ENCODE measurements around the gene CRIP1. TPM values are rescaled to one million over a fixed set of nuclear protein-coding genes. Genes with fewer than 3 reads are reported as not detected.
A peak's percentile ranks its signal among the peaks of the same experiment; 100 is the strongest.

CRIP1 gene
- polyA plus RNA-seq, 10 donors, result 27.5 to 85.2 (median 44.3) TPM

GRCh38 chr14:105468621-105469241 lies 18.0 kb upstream of the CRIP1 start:
- no peak for DNase-seq

GRCh38 chr14:105469456-105470349 lies 17.0 kb upstream of the CRIP1 start:
- DNase-seq, result no peak

- peak in 1 of 3 donors; percentile 42 for DNase-seq
These were observed 16.1 kb upstream of the CRIP1 start for GRCh38 chr14:105470350-105471296.

GRCh38 chr14:105471297-105471821 lies 15.3 kb upstream of the CRIP1 start:
- no peak for DNase-seq

DNA sequence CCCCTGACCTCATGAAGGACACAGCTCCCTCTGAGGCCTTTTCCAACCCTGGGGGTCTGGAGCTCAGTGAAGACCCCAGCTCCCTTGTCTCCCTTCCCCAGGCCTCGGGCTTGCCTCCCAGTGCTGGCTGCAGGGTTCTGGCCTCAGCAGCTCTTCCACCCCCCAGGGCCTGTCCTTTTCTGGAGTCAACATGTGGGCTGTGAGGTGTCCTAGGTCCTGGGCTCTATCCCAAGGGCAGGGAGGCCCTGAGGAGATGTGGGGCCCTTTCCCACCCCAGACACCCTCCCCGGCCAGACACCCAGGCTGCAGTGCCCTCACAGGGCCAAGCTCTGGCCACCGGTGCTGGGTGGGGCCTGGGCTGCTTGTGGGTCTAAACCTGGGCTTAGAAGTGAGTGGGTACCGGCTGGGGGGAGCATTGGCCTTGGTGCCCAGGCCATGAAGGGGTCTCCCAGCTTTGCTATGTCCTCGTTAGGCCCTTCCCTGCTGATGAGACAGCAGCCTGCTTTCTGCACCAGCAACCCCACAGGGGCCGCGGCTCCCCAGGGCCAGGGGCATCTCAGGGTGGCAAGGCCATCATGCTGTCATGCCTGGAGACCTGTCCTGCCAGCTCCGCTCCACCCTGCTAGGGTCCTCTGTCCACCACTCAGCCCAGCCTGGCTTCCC lies 14.7 kb upstream of the CRIP1 start:
- no peak for DNase-seq

- DNase-seq, result peak in 2 of 3 donors; percentile 56 to 66
These were observed 14.1 kb upstream of the CRIP1 start for GRCh38 chr14:105472486-105472991.

GRCh38 chr14:105473033-105473676 lies 13.5 kb upstream of the CRIP1 start:
- no peak for DNase-seq

DNA sequence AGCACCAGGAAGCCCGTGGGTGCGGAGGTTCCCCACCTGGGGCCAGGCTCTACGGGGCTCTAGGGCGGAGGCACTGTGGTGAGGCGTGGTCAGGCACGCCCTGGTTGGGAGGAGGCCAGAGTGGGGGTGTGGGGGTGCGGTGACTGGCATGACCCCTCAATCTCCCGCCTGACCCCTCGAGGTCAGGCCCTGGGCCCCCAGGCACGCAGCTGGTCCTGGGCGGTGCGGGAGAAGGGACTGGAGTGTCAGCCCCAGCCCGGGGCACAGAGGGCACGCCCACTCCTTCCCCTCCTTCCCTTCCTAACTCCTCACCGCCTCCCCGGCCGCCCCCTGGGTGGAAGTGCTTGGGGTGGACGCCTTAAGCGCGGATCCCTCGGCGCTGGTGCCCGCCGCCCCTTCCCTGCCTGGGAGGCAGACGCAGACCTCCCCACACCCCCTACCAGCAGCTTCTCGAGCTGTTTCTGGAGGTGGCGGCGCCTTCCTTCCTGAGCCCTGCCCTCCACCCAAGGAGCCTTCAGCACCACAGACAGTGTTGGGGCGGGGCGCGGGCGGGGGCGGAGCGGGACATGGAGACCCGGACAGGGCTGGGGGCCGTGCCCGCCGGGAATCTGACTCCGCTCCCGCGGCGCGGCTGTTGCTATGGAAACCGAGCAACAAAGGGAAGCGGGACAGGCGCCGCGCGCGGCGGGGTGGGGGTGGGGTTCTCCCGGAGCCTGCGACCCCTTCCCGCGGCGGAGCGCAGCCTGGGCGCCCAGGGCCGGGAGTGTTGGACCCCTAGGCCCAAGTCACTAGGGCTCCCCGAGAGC lies 12.8 kb upstream of the CRIP1 start:
- DNase-seq, result peak; percentile 84 to 91 (median 87)

GRCh38 chr14:105474483-105475268 lies 12.0 kb upstream of the CRIP1 start, which contains the start of gene CRIP2:
TSS of gene CRIP2 (plus strand) at chr14:105474821. CDS start at chr14:105474863, 42 bp downstream.
- DNase-seq, result peak in 1 of 3 donors; percentile 72

DNA sequence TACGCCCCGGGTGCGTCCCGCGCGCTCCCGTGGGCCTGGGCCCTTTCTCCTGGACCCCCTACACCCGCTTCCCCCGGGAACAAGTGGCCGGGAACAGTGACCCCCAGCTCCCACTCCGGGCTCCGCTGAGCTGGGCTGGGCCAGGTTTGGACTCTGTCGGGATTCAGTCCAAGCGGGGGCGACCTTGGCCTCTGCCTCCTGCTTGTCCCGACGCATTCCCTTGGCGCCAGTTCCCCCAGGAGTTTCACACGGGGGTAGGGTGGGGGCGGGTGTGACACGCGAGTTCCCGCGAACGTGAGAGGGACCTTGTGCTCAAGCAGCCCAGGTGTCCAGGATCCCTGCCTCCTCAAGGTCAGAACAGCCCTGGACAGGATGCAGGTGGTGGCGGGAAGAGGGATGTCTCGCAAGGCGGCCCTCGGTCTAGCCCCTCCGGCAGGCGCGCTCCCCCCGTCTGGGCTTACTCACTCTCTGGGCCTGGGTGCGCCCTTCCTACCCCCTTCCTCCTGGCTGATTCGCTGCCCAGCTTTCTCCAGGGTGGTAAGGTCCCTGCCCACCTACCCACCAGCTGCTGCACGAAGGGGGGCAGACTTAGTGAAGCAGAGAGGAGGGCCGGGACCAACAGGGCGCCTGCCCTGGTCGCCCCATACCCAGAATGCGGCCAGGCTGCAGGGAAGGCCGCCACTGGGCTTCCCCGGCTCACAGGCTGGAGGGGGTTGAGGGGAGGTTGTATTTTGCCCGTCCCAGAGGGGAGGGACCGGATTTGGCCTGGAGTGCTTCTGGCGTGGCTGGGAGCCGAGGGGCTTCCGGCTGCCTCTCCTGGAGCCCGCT lies 11.2 kb upstream of the CRIP1 start:
- peak in 1 of 3 donors; percentile 84 for DNase-seq

- DNase-seq, result peak; percentile 39 to 80 (median 70)
These were observed 10.4 kb upstream of the CRIP1 start for GRCh38 chr14:105476097-105476830.

GRCh38 chr14:105476831-105477659 lies 9.6 kb upstream of the CRIP1 start:
- DNase-seq, result peak in 1 of 3 donors; percentile 53

DNA sequence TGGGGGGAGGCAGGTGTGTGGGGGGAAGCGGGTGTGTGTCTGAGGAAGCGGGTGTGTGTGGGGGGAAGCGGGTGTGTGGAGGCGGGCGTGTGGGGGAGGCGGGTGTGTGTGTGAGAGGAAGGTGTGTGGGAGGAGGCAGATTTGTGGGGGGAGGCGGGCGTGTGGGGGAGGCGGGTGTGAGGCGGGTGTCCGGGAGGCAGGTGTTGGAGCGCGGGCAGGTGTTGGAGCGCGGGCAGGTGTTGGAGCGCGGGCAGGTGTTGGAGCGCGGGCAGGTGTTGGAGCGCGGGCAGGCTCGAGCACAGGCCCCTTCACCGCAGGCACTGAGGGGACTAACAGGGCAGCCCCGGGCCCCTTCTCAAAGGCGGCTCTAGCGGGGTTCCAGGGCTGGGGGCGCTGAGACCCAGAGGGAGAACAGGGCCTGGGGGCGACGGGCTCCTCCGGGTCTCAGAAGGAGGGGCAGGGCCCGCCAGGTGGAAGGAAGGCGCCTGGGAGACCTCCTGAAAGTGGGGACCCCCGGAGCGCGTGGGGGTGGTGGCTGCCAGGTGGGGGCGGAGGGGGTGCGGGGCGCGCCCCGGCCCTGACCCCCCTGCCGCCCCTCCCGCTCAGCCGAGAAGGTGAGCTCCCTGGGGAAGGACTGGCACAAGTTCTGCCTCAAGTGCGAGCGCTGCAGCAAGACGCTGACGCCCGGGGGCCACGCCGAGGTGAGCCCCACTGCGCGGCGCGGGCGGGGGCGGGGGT lies 8.9 kb upstream of the CRIP1 start:
- no peak for DNase-seq

GRCh38 chr14:105478398-105479251 lies 8.1 kb upstream of the CRIP1 start:
- DNase-seq, result no peak
